ENCODE results near the gene RNF114.

DNA sequence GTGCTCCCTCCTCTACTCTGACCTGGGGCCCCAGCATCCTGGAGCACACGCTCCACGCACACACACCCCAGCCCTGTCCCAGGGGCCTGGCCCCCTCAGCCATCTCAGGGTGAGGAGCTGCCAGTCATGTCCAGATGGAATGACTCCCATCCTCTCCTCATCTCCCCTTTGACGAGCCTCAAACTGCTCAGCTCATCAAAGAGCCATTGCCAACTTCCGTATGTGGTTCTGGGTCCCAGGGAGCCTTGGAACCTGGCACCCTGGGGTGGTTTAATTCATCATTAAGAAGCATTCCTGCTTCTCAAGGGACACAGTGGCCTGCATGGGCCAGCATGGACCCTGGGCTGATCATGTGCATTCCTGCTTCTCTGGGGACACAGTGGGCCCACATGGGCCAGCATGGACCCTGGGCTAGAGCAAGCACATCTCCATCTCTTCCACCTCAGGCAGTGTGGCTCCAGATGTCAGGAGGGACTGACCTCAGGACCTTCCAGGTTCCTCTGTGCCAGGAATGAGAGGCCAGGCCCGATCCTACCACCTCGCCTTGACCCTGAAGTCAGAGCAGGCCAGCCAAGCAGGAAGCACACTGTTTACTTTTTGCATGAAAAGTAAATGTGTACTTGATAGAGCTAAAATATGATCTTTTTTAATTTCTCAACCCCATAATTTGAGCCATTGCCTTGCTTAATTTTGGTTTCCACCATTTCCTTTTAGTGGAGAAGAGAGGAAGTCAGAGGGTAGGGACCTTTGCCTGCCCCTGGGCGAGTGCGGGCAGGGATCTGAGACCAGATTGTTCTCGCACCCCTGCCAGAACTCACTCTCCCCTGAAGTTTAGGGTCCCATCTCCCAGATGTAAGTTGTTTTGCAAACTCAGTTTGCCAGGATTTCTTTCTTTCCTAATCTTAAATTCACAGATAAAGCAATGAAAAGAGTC, 46.9 kb upstream of the RNF114 start:
- TF ChIP-seq, protein P1, sequence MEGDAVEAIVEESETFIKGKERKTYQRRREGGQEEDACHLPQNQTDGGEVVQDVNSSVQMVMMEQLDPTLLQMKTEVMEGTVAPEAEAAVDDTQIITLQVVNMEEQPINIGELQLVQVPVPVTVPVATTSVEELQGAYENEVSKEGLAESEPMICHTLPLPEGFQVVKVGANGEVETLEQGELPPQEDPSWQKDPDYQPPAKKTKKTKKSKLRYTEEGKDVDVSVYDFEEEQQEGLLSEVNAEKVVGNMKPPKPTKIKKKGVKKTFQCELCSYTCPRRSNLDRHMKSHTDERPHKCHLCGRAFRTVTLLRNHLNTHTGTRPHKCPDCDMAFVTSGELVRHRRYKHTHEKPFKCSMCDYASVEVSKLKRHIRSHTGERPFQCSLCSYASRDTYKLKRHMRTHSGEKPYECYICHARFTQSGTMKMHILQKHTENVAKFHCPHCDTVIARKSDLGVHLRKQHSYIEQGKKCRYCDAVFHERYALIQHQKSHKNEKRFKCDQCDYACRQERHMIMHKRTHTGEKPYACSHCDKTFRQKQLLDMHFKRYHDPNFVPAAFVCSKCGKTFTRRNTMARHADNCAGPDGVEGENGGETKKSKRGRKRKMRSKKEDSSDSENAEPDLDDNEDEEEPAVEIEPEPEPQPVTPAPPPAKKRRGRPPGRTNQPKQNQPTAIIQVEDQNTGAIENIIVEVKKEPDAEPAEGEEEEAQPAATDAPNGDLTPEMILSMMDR (IDR thresholded peaks at IDR 0.05), result no peak
- TF ChIP-seq EP300 (IDR thresholded peaks at IDR 0.05) (no peak), POLR2A (IDR thresholded peaks at IDR 0.05) (no peak), POLR2AphosphoS5 (IDR thresholded peaks at IDR 0.05) (no peak)
